GM12878 (cell line): Measurements from ENCODE around the gene RPL35A. TPM values are rescaled to one million over a fixed set of nuclear protein-coding genes. Genes with fewer than 3 reads are reported as not detected.

Source experiments
- ATAC-seq: fragments of 200-7000 bp; cut with Tn5 transposase; 3 replicates; pipeline ENCODE4 v1.9.1; 2020; ENCODE audit warnings: mild to moderate bottlenecking, moderate library complexity
- BruUV-seq: library from RNA; stranded (reverse); fragments of 400-500 nt; replicated peaks from 2 replicates; lab custom pipeline; 2021; lab: Mats Ljungman, UMichigan
- CTCF ChIA-PET: fragments of 300-600 bp; sonication (Branson Sonifier 250); formaldehyde crosslinking; extraction: SDS; loops from one replicate; lab custom pipeline; 2021; ENCODE audit warnings: inconsistent platforms; lab: Yijun Ruan, JAX
- POLR2A ChIA-PET: fragments of 350-600 bp; formaldehyde crosslinking; extraction: SDS; loops from one replicate; lab custom pipeline; 2021; ENCODE audit warnings: inconsistent platforms; lab: Charles Lee
- RAD21 ChIA-PET: fragments of 300-600 bp; sonication (Branson Sonifier 250); formaldehyde crosslinking; loops from one replicate; lab custom pipeline; 2023; ENCODE audit warnings: antibody characterized with exemption; ENCODE audit not compliant: unreplicated experiment; lab: Charles Lee
- SMC1A ChIA-PET: fragments of 300-600 bp; sonication (Branson Sonifier 250); formaldehyde crosslinking; loops from one replicate; lab custom pipeline; 2023; ENCODE audit not compliant: unreplicated experiment, uncharacterized antibody; lab: Charles Lee
- DNase-seq: peaks from one replicate; pipeline ENCODE4 v3.0.0-alpha.2; 2011; ENCODE audit warnings: low read depth, low spot score
- FAIRE-seq: peaks from 3 replicates; lab custom pipeline; 2011; peaks lifted over from hg19 to GRCh38; lab: Jason Lieb, UNC
- H2AFZ ChIP-seq: 2 replicates; pipeline ENCODE4 v1.6.0; 2011; ENCODE audit warnings: low read depth, low read length, control low read depth; ENCODE audit not compliant: control insufficient read depth
- H3K27ac ChIP-seq: 2 replicates; pipeline ENCODE4 v1.5.1; 2011; ENCODE audit warnings: control low read depth; ENCODE audit not compliant: control insufficient read depth, insufficient read depth
- H3K27me3 ChIP-seq, 2 experiments: replicated peaks in 1 of 2; 2 replicates each; pipeline versions ENCODE4 v1.6.0 to v1.6.1; 2011; ENCODE audit warnings: low read length in 1 of 2; ENCODE audit not compliant: control insufficient read depth in 2 of 2, insufficient read depth in 2 of 2
- H3K36me3 ChIP-seq, 2 experiments: 2 replicates each; pipeline ENCODE4 v1.5.1; 2011; ENCODE audit warnings: low read length in 1 of 2; ENCODE audit not compliant: control insufficient read depth in 2 of 2, insufficient read depth in 2 of 2
- H3K4me1 ChIP-seq: 2 replicates; pipeline ENCODE4 v1.6.1; 2011; ENCODE audit warnings: mild to moderate bottlenecking, low read length, moderate library complexity, mixed read lengths; ENCODE audit not compliant: control insufficient read depth, insufficient read depth
- H3K4me2 ChIP-seq: 2 replicates; pipeline ENCODE4 v1.6.0; 2011; ENCODE audit warnings: control low read depth; ENCODE audit not compliant: control insufficient read depth, insufficient read depth
- H3K4me3 ChIP-seq: fragments of 200-600 bp; sonication (generic); 2 replicates; pipeline ENCODE4 v1.5.1; 2016
- H3K79me2 ChIP-seq: 2 replicates; pipeline ENCODE4 v1.6.0; 2011; ENCODE audit warnings: low read length; ENCODE audit not compliant: control insufficient read depth, insufficient read depth
- H3K9ac ChIP-seq: 2 replicates; pipeline ENCODE4 v1.8.0; 2011; ENCODE audit warnings: low read length, control low read depth, mixed read lengths; ENCODE audit not compliant: control insufficient read depth, insufficient read depth
- H3K9me3 ChIP-seq: replicated peaks from 3 replicates; pipeline ENCODE4 v1.5.1; 2011; ENCODE audit warnings: mild to moderate bottlenecking, low read length; ENCODE audit not compliant: control insufficient read depth, insufficient read depth
- H4K20me1 ChIP-seq: 2 replicates; pipeline ENCODE4 v1.6.0; 2011; ENCODE audit not compliant: control insufficient read depth, insufficient read depth
- POLR2A ChIP-seq: IDR thresholded peaks from 2 replicates; pipeline ENCODE4 v1.6.1; 2011; ENCODE audit warnings: low read depth, mild to moderate bottlenecking, low read length
- TAF1 ChIP-seq: IDR thresholded peaks from 2 replicates; pipeline ENCODE4 v1.6.1; 2011; ENCODE audit warnings: mild to moderate bottlenecking, low read depth, low read length, borderline replicate concordance
- ZNF24 ChIP-seq: fragments of 450-650 bp; IDR thresholded peaks from 2 replicates; pipeline ENCODE4 v1.6.1; 2017; ENCODE audit warnings: antibody characterized with exemption, mild to moderate bottlenecking
- ZZZ3 ChIP-seq: IDR thresholded peaks from 2 replicates; pipeline ENCODE4 v1.6.1; 2011; ENCODE audit warnings: low read depth; ENCODE audit not compliant: control insufficient read depth, insufficient read length
- WGBS: methylation state at CpG from one replicate; pipeline ENCODE4 v1.1.6; 2016; ENCODE audit warnings: low lambda C conversion rate; ENCODE audit not compliant: insufficient replicate concordance, insufficient coverage; ENCODE audit errors: missing lambda C conversion rate; 5-methylcytosine and 5-hydroxymethylcytosine counted together
- in situ Hi-C: fragments of 300-500 bp; cut with MboI; formaldehyde crosslinking; loops from 9 replicates; pipeline ENCODE4 v1.14.3; 2018; ENCODE audit warnings: mixed read lengths
- intact Hi-C: fragments of 100-400 bp; cut with micrococcal nuclease; formaldehyde crosslinking; loops from one replicate; pipeline ENCODE4 v1.14.2; 2022; ENCODE audit not compliant: unreplicated experiment
- polyA plus RNA-seq, 11 experiments: library from polyadenylated mRNA; depleted of rRNA in 4 of 11; unstranded in 6 of 11; stranded (reverse) in 5 of 11; fragments of >200 nt; fragmentation: Nextera tagmentation in 4 of 11; fragmentation: Illumina TruSeq in 1 of 11; extraction: Ambion mirVana in 4 of 11; extraction: Trizol in 1 of 11; gene quantifications; 1 replicate in 1 of 11; 2 replicates in 10 of 11; pipeline versions ENCODE4 v1.2.1 to v1.2.3, GENCODE V29; 2011 to 2016; ENCODE audit warnings: inconsistent platforms in 2 of 11, missing spikeins in 2 of 11, low read depth in 1 of 11
- total RNA-seq, 4 experiments: library from RNA; depleted of rRNA in 3 of 4; stranded (reverse); fragments of >200 nt in 3 of 4; fragmentation: Illumina TruSeq in 1 of 4; extraction: Trizol in 1 of 4; gene quantifications; 2 replicates each; pipeline versions ENCODE4 v1.2.1 to v1.2.3, GENCODE V29; 2013 to 2021
- TF ChIP-seq, protein P1 (sequence below): fragments of 450-650 bp; IDR thresholded peaks from 2 replicates; pipeline ENCODE4 v1.6.1; 2018; ENCODE audit warnings: mild to moderate bottlenecking, low read depth, moderate library complexity; ENCODE audit not compliant: partially characterized antibody

Gene RPL35A
- total and polyA plus RNA-seq, 10 of the 15 experiments (the other 5 are each of a cell fraction or from before 2014, with no cell fraction given): 774 to 3,144 (median 1,843) TPM

DNA sequence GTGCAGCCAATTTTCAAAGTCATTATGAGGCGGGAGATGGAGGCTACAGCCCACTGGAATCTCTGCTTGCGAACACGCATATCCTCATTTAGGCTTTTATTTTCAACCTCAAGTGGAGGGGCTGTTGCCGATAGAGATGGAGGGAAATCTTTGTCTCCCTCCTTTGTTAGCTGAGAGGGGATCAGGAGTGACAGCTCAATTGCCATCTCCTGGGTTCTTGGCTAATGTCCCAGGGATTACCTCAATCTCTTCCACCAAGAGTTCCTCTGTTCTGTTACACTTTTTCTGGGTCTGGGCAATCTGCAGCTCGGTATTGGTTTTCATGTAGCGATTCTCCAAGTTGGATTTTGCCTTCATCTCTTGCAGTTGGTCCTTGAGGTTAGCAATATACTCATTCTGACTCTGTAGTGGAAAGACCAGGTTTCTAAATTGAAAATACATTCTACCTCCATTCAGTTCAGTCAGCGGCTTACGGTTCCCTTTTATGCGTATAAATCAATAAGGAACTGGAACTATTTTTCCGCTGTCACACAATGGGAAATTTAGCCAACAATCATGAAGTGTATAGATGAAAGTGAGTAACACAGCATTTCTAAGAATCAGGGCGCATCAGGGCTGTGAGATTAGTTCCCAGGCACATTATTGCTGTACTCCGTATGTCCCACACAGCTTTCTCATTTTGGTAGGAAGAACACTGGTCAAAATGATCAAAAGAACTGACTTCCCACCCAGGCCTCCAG lies 36.2 kb upstream of the RPL35A start:
- WGBS: 59% methylated on average over 12 of the region's 12 CpGs
- intact Hi-C loops: no loop called here
- SMC1A ChIA-PET: no interaction called here

More for the DNA sequence above, 36.2 kb upstream of the RPL35A start:
- Histone ChIP-seq H4K20me1 (no peaks in the 10 kb centered on the region), H2AFZ (no peak overlapping the region), H3K9me3 (no peaks in the 10 kb centered on the region), H3K4me1 (no peaks in the 10 kb centered on the region), H3K27ac (no peak overlapping the region), H3K9ac (no peak overlapping the region)
- in situ Hi-C loops: no loop called here
- POLR2A ChIA-PET: no interaction called here
- BruUV-seq: no TSS peak
- no peak for ATAC-seq
- TF ChIP-seq ZNF24: no peak
- TF ChIP-seq POLR2A: no peak
- TF ChIP-seq ZZZ3: no peak
- TF ChIP-seq, protein P1, sequence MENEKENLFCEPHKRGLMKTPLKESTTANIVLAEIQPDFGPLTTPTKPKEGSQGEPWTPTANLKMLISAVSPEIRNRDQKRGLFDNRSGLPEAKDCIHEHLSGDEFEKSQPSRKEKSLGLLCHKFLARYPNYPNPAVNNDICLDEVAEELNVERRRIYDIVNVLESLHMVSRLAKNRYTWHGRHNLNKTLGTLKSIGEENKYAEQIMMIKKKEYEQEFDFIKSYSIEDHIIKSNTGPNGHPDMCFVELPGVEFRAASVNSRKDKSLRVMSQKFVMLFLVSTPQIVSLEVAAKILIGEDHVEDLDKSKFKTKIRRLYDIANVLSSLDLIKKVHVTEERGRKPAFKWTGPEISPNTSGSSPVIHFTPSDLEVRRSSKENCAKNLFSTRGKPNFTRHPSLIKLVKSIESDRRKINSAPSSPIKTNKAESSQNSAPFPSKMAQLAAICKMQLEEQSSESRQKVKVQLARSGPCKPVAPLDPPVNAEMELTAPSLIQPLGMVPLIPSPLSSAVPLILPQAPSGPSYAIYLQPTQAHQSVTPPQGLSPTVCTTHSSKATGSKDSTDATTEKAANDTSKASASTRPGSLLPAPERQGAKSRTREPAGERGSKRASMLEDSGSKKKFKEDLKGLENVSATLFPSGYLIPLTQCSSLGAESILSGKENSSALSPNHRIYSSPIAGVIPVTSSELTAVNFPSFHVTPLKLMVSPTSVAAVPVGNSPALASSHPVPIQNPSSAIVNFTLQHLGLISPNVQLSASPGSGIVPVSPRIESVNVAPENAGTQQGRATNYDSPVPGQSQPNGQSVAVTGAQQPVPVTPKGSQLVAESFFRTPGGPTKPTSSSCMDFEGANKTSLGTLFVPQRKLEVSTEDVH: no peak
- TF ChIP-seq TAF1: no peak
- TF ChIP-seq, all 136 proteins: peak for 0
- FAIRE-seq (no peak), DNase-seq (no peak)
- H3K4me2 ChIP-seq: no peak overlapping the region
- no peaks in the 10 kb centered on the region for H3K79me2 ChIP-seq
- H3K4me3 ChIP-seq: no peak overlapping the region
- H3K36me3 ChIP-seq: no peaks in the 10 kb centered on the region
- CTCF ChIA-PET: interaction anchor here (1.0 to 2.1 kb wide), 2 partner anchors 8 to 29 kb away, joined by 3 to 5 read pairs; no protein-coding TSS in a partner anchor
- RAD21 ChIA-PET: no interaction called here
- H3K27me3 ChIP-seq: 0 out of 4 replicates have a peak, but pooled peaks cover 0 to 3% of the 10 kb centered on the region in 2 experiments
